ENCODE results near the gene CDK2AP2. TPM values are rescaled to one million over a fixed set of nuclear protein-coding genes. Genes with fewer than 3 reads are reported as not detected.

CDK2AP2 gene
- total RNA-seq, 3 donors from 2014 or later, result 32.1 to 35.4 (median 32.8) TPM

- no peak overlapping the region for H3K4me3 ChIP-seq
- H3K9me3 ChIP-seq, result peaks cover 0 to 14% of the 10 kb centered on the region in 2 donors
- H3K36me3 ChIP-seq, result no peaks in the 10 kb centered on the region
- no peak for DNase-seq (ENCODE audit: low spot score in 2 of 2)
- intact Hi-C loops (cut with DNase I; ENCODE audit: low total_unique reads), result no loop called here
- no peak for TF ChIP-seq POLR2A (IDR thresholded peaks at IDR 0.05)
- no peak for TF ChIP-seq CTCF (IDR thresholded peaks at IDR 0.05)
- TF ChIP-seq POLR2AphosphoS5 (IDR thresholded peaks at IDR 0.05), result no peak
- no peaks in the 10 kb centered on the region for H3K4me1 ChIP-seq
- no peak overlapping the region for H3K27ac ChIP-seq
- no peaks in the 10 kb centered on the region for H3K27me3 ChIP-seq
These were observed 26.2 kb upstream of the CDK2AP2 start for GRCh38 chr11:67534070-67534679.

GRCh38 chr11:67532889-67533288 lies 24.9 kb upstream of the CDK2AP2 start:
- TF ChIP-seq POLR2A (IDR thresholded peaks at IDR 0.05) (no peak), CTCF (IDR thresholded peaks at IDR 0.05) (no peak), POLR2AphosphoS5 (IDR thresholded peaks at IDR 0.05) (no peak)
- H3K27ac ChIP-seq, result no peak overlapping the region
- H3K27me3 ChIP-seq, result no peaks in the 10 kb centered on the region
- H3K4me3 ChIP-seq, result no peak overlapping the region
- H3K9me3 ChIP-seq, result peaks cover 0 to 14% of the 10 kb centered on the region in 2 donors
- intact Hi-C loops (cut with DNase I; ENCODE audit: low total_unique reads), result no loop called here
- no peaks in the 10 kb centered on the region for H3K36me3 ChIP-seq
- H3K4me1 ChIP-seq, result no peaks in the 10 kb centered on the region
- no peak for DNase-seq (ENCODE audit: low spot score in 2 of 2)

- H3K9me3 ChIP-seq, result peaks cover 0 to 14% of the 10 kb centered on the region in 2 donors
- TF ChIP-seq CTCF (IDR thresholded peaks at IDR 0.05), result no peak
- no peak for TF ChIP-seq POLR2A (IDR thresholded peaks at IDR 0.05)
- no peak for TF ChIP-seq POLR2AphosphoS5 (IDR thresholded peaks at IDR 0.05)
- no peaks in the 10 kb centered on the region for H3K36me3 ChIP-seq
- no peak for DNase-seq (ENCODE audit: low spot score in 2 of 2)
- H3K27me3 ChIP-seq, result no peaks in the 10 kb centered on the region
- no peak overlapping the region for H3K27ac ChIP-seq
- no peaks in the 10 kb centered on the region for H3K4me1 ChIP-seq
- H3K4me3 ChIP-seq, result no peak overlapping the region
- intact Hi-C loops (cut with DNase I; ENCODE audit: low total_unique reads), result no loop called here
These were observed 22.3 kb upstream of the CDK2AP2 start for GRCh38 chr11:67530282-67530592.

- DNase-seq (ENCODE audit: low spot score in 2 of 2), result no peak
These were observed 20.4 kb upstream of the CDK2AP2 start for GRCh38 chr11:67528376-67528775.

More at GRCh38 chr11:67528376-67528775, 20.4 kb upstream of the CDK2AP2 start:
- H3K27me3 ChIP-seq, result peaks cover 0 to 8% of the 10 kb centered on the region in 2 donors
- H3K36me3 ChIP-seq, result no peaks in the 10 kb centered on the region
- H3K9me3 ChIP-seq, result peaks cover 0 to under 1% of the 10 kb centered on the region in 2 donors
- no peaks in the 10 kb centered on the region for H3K4me1 ChIP-seq
- H3K4me3 ChIP-seq, result no peak overlapping the region
- TF ChIP-seq POLR2A (IDR thresholded peaks at IDR 0.05) (no peak), POLR2AphosphoS5 (IDR thresholded peaks at IDR 0.05) (no peak), CTCF (IDR thresholded peaks at IDR 0.05) (no peak)
- H3K27ac ChIP-seq, result no peak overlapping the region
- intact Hi-C loops (cut with DNase I; ENCODE audit: low total_unique reads), result no loop called here

All from breast epithelium (tissue), 4 donors.